Measurements from ENCODE around the gene PLEKHA7. TPM values are rescaled to one million over a fixed set of nuclear protein-coding genes. Genes with fewer than 3 reads are reported as not detected.
"Not testable (repeated sequence)": the region's sequence is repeated elsewhere in the genome, so short reads cannot be mapped to it uniquely, and the experiment has no call there.

The PLEKHA7 gene
- total RNA-seq, 1 donor from 2014 or later: 16.2 TPM

GRCh38 chr11:16963316-16963876 is 50.8 kb downstream of the PLEKHA7 start:
- intact Hi-C loops (cut with DNase I): no loop called here
- ATAC-seq (ENCODE audit: poor library complexity): no peak

GRCh38 chr11:16962589-16962988 is 51.6 kb downstream of the PLEKHA7 start:
- ATAC-seq (ENCODE audit: poor library complexity); DNase-seq; intact Hi-C loops (cut with DNase I): not testable (repeated sequence)

More at GRCh38 chr11:16963316-16963876, 50.8 kb downstream of the PLEKHA7 start:
- no peak for DNase-seq

- ATAC-seq (ENCODE audit: poor library complexity): no peak
Measured at GRCh38 chr11:16962146-16962545, 52.1 kb downstream of the PLEKHA7 start.

DNA sequence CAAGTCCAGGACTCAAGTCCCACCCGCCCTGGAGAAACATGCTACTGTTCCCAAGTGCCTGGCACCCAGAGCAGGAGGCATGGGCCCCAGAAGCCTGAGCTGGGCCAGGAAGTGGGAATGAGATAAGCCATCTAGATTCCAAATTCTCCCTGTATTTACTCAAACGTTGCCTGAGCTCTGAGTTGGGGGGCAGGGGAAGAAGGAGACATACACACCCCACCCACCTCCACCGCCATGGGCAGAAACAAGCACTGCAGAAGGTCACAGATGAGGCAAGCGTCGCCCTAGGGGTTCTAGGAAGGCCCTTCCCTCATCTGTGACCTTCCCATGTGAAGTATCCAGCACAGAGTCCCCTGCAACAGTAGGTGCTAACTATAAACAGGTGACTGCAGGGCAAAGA is 54.0 kb downstream of the PLEKHA7 start:
- DNase-seq: no peak
- intact Hi-C loops (cut with DNase I): no loop called here
- ATAC-seq (ENCODE audit: poor library complexity): no peak

More at GRCh38 chr11:16962146-16962545, 52.1 kb downstream of the PLEKHA7 start:
- intact Hi-C loops (cut with DNase I): no loop called here
- no peak for DNase-seq

DNA sequence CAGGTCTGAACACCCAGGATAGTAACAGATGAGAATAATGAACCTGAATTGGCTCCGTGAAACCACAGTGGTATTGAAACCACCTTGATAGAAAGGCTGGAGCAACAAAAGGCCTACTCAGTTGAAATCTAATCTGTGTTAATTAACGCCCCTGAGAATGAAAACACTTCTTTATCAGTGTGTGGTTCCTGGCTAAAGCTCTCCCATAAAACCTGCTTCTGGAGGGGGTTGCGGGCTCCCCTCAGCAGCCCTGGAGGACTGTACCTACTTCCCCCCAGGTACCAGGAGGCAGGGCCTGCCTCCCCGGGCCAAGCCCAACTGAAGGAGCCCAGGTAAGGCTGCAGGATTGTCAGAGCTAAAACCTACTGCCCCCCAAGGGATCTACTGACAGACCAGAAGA is 54.6 kb downstream of the PLEKHA7 start:
- no peak for DNase-seq
- intact Hi-C loops (cut with DNase I): no loop called here
- ATAC-seq (ENCODE audit: poor library complexity): no peak

- intact Hi-C loops (cut with DNase I): no loop called here
- DNase-seq (no peak), ATAC-seq (ENCODE audit: poor library complexity) (no peak)
Measured at GRCh38 chr11:16958833-16959232, 55.4 kb downstream of the PLEKHA7 start.

DNA sequence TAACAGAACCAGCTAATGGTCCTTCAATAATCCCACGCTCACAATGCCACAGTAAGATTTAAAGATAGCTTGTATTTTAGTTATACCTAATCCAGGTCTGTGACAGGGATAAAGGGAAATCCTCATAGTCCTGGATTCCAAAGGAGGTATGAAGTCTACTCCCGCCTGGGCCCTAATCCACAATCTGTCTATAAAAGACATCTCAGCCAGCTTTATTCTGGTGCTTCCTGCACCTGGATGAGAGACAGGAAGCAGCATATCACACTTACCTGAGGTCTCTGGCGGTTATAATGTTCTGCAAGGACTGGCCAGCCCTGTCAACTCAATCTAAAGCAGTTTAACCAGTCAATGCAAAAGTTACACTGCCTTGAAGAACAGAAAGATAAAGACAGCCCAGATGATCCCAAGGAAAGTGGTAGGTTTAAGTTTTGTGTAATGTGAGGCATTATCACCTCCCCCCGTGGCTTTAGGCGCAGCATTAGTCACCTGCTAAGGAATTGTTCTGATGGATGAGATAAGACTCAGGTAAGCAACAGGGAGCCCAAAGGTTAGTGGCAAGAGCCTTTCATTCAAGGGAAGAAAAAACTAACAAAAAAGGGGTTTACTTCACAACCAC is 57.6 kb downstream of the PLEKHA7 start:
- intact Hi-C loops (cut with DNase I): no loop called here
- ATAC-seq (ENCODE audit: poor library complexity): no peak
- DNase-seq: no peak

- DNase-seq: no peak
- ATAC-seq (ENCODE audit: poor library complexity): no peak
- intact Hi-C loops (cut with DNase I): no loop called here
Measured at GRCh38 chr11:16953663-16954062, 60.6 kb downstream of the PLEKHA7 start.

DNA sequence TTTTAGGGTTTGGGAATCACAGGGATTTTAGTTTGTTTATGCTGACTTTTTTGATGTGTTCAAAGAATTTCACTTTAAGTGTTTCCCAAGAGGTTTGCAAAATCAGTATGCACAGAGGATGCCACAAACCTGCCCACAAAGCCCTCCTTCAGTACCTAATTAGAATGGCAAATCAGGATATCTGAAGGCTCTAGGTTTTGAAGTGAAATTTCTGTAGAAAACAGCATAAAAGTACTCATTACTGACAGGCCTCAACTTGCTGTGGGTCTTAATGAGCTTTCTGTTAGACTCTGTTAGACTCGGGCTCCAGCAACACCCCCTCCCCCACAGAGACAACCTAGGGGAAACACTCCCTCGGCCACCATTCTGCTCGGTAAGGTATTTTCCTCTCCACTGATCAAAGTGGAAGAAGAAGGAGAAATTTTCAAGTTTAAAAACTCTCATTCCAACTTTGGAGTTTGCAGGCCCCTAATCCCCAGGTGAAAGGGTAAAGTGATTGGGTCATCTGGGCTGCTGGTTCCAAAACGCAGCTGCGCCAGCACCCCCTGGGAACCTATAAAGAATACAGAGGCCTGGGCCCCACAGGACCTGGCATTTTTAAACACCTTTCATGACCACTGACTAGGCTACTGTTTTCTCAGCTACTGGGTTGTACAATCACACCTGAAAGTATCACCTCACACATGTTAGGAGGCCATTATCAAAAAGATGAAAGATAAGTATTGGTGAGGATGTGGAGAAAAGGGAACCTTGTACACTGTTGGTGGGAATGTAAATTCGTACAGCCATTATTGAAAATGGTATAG is 67.5 kb downstream of the PLEKHA7 start:
- DNase-seq: no peak
- no peak for ATAC-seq (ENCODE audit: poor library complexity)
- intact Hi-C loops (cut with DNase I): loop anchor here (2.0 kb wide), 1 partner anchor 116 kb away; no protein-coding TSS in a partner anchor

- peak; percentile 62 for DNase-seq
- peak; percentile 94 for ATAC-seq (ENCODE audit: poor library complexity)
- intact Hi-C loops (cut with DNase I): loop anchor here (2.0 kb wide), 1 partner anchor 117 kb away; no protein-coding TSS in a partner anchor
Measured at GRCh38 chr11:16945671-16946469, 68.3 kb downstream of the PLEKHA7 start.

GRCh38 chr11:16942911-16943310 is 71.3 kb downstream of the PLEKHA7 start:
- DNase-seq: no peak
- ATAC-seq (ENCODE audit: poor library complexity): no peak
- intact Hi-C loops (cut with DNase I): no loop called here

DNA sequence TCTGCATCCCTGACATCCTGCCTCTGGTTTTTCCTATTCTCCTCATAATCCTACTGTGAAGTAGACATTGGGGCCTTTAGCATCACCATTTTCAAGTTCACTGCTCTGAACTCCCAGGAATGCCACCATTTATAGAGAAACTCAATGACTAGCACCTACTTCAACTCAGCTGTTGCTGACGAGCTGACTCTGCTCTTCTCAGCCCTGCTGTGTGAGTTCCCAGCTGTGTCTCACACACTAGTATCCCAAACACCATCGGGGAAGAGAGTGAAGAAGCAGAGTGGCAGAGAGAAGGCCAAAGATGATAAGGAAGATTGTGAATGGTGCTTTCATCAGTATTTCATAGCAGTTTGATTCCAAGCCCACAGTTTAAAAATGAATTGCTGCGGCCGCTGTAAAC is 71.9 kb downstream of the PLEKHA7 start:
- intact Hi-C loops (cut with DNase I): no loop called here
- peak; percentile 31 for ATAC-seq (ENCODE audit: poor library complexity)
- DNase-seq: no peak

- DNase-seq (no peak), ATAC-seq (ENCODE audit: poor library complexity) (no peak)
- intact Hi-C loops (cut with DNase I): no loop called here
Measured at GRCh38 chr11:16941935-16942334, 72.3 kb downstream of the PLEKHA7 start.

GRCh38 chr11:16938061-16938460 is 76.2 kb downstream of the PLEKHA7 start:
- DNase-seq: no peak
- no peak for ATAC-seq (ENCODE audit: poor library complexity)
- intact Hi-C loops (cut with DNase I): no loop called here

GRCh38 chr11:16936643-16937042 is 77.6 kb downstream of the PLEKHA7 start:
- no peak for DNase-seq
- peak; percentile 84 for ATAC-seq (ENCODE audit: poor library complexity)
- intact Hi-C loops (cut with DNase I): no loop called here

DNA sequence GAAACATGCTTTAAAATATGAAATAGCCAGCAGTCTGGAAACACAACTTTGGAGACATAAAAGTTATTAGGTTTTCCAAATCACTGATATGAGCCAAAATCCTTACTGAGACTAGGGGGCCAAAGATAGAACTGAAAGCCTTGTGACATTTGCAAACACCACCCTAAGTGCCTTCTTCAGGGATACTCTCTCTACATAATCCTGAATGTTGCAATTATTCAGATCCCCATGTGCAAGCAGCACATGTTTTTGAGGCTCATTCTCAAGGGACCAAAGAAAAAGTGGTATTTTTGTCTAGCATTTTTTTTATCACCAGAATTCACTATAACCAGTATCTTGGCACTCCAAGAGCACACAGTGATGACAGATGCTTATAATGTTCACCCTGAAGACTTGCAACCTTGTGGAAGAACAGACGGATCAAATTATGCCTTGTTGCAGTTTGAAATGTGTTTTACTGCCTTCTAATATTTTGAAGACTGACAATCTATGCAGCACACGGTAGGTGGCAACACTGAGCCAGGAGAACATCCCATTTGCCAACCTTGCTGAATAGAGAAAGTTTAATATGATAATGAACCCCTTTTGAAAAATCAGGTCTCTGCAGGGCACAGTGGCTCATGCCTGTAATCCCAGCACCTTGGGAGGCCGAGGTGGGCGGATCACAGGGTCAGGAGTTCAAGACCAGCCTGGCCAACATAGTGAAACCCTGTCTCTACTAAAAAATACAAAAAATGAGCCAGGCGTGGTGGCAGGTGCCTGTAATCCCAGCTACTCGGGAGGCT is 78.5 kb downstream of the PLEKHA7 start:
- intact Hi-C loops (cut with DNase I): no loop called here
- ATAC-seq (ENCODE audit: poor library complexity) (peak; percentile 64), DNase-seq (no peak)

GRCh38 chr11:16933756-16934603 is 80.2 kb downstream of the PLEKHA7 start:
- ATAC-seq (ENCODE audit: poor library complexity) (peak; percentile 57), DNase-seq (no peak)
- intact Hi-C loops (cut with DNase I): no loop called here

Measured in Right ventricle myocardium superior (tissue), 1 donor.